Astrocyte of the cerebellum (primary cell): ENCODE measurements around the gene ANKRD34A.
A peak's percentile ranks its signal among the peaks of the same experiment; 100 is the strongest.

ENCODE experiments used
- DNase-seq: peaks from one replicate; pipeline ENCODE4 v3.0.0-alpha.2; 2011; ENCODE audit warnings: low read depth
- H3K4me3 ChIP-seq: 2 replicates; pipeline ENCODE4 v1.5.1; 2011; ENCODE audit warnings: mild to moderate bottlenecking, low read depth, low read length, moderate library complexity
- in situ Hi-C: cut with HindIII; loops from 2 replicates; pipeline ENCODE4 v1.10.0; 2017; ENCODE audit warnings: low sequenced_read_pairs
- TF ChIP-seq, protein P1 (sequence below): IDR thresholded peaks from 2 replicates; pipeline ENCODE4 v1.5.1; 2012; ENCODE audit warnings: low read length, low read depth, moderate library complexity, mild to moderate bottlenecking; ENCODE audit errors: missing control alignments

The ANKRD34A gene

DNA sequence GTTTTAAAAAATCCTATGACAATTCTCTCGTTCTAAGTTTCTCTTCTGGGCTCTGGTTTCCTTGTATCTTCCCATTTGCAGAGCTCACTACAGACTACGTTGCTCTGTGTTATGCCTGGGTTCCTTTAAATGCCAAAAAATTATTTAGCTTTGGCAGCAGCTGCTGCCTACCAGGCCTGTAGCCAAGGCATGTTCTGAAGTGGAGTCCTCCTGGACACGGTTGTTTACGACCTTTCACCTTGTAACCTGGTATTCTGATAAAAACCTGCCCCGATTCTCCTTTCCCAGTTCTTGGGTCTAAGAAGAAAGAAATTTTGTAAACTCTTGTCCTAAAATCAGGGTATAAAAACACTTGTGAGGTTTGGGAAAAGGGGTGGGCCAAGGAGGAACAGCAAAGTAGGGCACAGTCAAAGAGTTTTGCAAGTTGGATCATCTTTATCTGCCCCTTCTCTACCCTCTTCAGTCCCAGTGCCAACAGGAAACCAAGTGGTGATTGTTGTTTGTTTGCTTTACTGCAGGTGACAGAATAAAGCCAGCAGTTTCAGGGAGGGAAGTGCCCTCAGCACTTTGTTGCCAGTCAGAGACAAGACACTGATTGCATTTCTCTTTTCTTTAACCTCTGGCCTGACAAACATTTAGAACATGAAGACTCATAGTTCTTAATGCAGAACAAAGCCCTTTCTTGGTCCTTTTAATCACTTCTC is 35.1 kb upstream of the ANKRD34A start:
- no peak for DNase-seq
- no peak overlapping the region for H3K4me3 ChIP-seq
- TF ChIP-seq, protein P1, sequence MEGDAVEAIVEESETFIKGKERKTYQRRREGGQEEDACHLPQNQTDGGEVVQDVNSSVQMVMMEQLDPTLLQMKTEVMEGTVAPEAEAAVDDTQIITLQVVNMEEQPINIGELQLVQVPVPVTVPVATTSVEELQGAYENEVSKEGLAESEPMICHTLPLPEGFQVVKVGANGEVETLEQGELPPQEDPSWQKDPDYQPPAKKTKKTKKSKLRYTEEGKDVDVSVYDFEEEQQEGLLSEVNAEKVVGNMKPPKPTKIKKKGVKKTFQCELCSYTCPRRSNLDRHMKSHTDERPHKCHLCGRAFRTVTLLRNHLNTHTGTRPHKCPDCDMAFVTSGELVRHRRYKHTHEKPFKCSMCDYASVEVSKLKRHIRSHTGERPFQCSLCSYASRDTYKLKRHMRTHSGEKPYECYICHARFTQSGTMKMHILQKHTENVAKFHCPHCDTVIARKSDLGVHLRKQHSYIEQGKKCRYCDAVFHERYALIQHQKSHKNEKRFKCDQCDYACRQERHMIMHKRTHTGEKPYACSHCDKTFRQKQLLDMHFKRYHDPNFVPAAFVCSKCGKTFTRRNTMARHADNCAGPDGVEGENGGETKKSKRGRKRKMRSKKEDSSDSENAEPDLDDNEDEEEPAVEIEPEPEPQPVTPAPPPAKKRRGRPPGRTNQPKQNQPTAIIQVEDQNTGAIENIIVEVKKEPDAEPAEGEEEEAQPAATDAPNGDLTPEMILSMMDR = no peak
- in situ Hi-C loops = no loop called here

DNA sequence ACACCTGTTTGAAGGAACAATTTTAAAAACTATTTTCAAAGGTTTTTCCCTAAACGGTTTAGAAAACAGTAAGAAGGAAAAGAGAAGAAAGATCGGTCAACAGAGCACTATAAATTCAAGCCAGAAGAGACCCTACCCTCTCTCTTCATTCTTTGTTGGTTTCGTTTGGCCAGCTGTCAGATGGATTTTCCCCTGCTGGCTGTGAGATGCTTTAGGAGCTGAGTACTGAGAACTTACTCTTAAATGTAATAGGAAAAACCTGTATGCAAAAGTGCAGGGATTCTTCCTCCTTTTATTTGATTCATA is 33.3 kb upstream of the ANKRD34A start:
- H3K4me3 ChIP-seq = peak overlapping the region; percentile 65
- DNase-seq = no peak
- TF ChIP-seq, protein P1 = peak; percentile 4
- in situ Hi-C loops = no loop called here

DNA sequence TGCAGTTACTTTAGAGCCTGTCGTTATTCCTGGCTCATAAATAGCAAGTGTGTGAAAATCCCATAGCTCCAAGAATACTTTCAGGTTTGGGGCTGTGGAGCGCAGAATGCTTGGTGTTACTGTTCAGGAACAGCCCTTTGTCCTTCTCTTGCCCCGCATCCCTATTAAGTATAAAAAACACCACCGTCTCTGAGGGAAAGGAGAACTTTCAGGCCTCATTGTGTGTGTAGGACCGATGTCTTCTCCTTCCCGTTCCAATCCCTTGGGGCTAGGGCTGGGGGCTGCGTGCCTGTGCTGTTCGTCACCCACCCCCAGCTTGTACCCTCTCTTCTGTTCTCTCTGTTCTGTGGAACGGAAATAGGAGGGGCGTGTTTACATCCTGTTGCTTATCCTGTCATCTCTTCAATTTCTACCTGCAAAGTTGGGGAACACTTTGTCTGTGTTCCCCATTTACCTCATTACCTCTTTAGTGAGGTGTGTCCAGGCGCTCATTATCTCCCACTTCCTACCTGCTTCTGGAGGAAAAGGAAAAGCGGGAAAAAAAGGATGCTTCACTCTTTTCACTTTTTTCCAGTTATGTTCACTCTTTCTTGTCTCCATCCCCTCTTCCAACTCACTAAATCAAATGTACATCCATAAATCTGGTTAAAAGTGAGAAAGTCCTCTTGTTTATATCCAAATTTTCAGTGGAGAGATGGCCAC is 32.8 kb upstream of the ANKRD34A start:
- in situ Hi-C loops = no loop called here
- DNase-seq = no peak
- peak overlapping the region; percentile 65 for H3K4me3 ChIP-seq
- TF ChIP-seq, protein P1 = no peak

DNA sequence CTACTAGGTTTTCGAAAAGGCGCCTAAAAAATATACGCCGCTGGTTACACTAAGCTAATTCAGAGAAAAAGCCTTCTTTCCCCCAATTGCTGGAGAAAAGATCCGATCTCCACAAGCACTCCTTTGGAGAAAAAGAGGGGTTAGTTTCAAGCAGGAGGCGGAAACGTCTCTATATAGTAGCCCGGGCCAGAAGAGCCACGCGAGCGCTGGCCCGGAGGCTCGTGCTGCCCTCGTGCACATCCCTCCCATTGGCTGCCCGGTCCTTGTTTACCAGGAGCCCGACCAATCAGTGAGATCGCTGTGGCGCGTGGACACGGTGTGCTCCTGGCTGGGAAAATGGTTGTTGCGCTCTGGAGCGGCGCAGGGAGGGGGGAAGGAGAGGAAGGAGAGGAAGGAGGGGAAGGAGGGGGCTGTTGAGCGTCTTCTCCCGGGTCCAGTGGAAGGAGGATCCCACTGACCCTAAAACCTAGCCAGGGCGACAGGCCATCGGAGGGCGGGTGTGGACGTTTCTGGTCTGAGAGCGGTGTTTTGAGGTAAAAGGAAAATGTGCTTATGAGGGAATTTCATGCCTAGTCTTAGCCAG is 32.1 kb upstream of the ANKRD34A start, which contains the start of gene TXNIP:
TSS of gene TXNIP (minus strand) at position 147 of the 583 bp plus-strand sequence. CDS start 313 bp downstream, outside the sequence.
- in situ Hi-C loops = no loop called here
- peak; percentile 93 for DNase-seq
- H3K4me3 ChIP-seq = peak within 1 kb of the TSS; percentile 65
- TF ChIP-seq, protein P1 = no peak

DNA sequence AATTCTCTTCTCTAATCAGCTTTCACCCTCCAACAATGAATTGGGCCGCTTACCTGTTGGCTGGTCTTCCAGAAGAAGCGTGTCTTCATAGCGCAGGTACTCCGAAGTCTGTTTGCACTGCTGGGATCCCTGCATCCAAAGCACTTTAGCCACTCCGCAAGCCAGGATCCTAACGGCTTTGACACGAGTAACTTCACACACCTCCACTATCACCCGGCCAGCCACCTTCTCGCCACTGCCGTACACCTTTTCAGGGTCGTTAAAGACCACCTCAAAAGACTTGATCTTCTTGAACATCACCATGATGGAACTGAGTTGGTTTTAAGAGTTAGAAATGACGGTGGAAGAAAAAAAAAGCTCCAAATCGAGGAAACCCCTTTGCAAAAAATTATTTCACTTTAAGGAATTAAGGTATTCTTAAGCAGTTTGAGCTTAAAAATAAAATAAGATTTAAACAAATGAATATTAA is 31.6 kb upstream of the ANKRD34A start:
- DNase-seq = no peak
- in situ Hi-C loops = no loop called here
- peak overlapping the region; percentile 65 for H3K4me3 ChIP-seq
- TF ChIP-seq, protein P1 = no peak

DNA sequence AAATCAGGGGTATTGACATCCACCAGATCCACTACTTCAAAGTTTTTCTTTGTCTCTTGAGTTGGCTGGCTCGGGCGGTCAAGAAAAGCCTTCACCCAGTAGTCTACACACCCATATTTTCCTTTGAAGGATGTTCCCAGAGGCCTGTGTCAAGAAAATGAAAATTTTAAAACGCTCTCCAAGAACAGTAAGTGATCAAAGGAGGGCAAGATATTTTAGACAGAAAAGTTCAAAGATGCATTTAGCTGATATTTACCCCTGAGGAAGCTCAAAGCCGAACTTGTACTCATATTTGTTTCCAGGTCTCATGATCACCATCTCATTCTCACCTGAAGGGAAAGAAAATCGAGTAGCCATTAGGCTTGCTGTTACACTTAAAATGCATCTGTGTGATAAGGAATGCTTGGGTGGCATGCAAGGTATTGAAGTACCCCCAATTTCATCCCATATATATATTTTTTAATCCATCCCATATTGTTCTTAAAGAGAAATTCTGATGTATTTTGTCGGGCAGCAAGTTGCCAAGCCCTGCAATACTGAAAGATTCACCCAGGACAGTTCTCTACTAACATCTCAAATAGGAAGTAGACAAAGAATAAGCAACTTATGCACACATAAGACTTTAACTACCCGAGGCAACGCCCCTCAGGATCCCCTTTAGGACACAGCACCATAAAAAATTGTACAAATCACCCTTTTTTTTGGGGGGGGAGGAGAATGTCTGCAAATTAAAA is 30.9 kb upstream of the ANKRD34A start:
- TF ChIP-seq, protein P1 = no peak
- H3K4me3 ChIP-seq = peak overlapping the region; percentile 65
- DNase-seq = no peak
- in situ Hi-C loops = no loop called here
